ENCODE data around the gene N4BP3.
A peak's percentile ranks its signal among the peaks of the same experiment; 100 is the strongest.

DNA sequence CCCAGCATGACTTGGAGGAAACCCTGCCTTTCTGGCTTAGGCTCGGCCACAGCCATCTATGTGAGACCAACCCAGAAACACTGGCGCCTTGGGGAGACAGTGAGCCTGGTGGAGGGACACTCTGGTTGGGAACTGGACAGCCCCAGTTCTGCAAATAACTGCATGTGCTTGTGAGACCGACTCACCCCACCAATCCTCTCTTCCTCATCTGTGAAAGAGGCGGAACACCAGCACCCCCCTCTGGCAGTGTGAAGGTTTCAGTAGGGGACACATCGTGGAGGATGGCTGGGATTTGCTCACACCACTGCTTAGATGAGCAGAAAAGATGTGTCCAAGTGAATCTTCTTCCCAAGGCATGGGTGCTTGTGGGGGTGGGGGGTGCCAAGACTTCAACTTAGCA, 43.4 kb upstream of the N4BP3 start:
- TF ChIP-seq CTCF (IDR thresholded peaks at IDR 0.05), result peak in 1 of 4 donors; percentile 14
- no peak for TF ChIP-seq POLR2A (IDR thresholded peaks at IDR 0.05)
